GM19467 (cell line): ENCODE data around the gene HS1BP3.
A peak's percentile ranks its signal among the peaks of the same experiment; 100 is the strongest.

Experiments
- ATAC-seq: cut with Tn5 transposase; IDR thresholded peaks from one replicate; pipeline ENCODE4 v1.9.1; 2021; ENCODE audit warnings: mild to moderate bottlenecking, moderate library complexity; ENCODE audit not compliant: unreplicated experiment

Gene HS1BP3

GRCh38 chr2:20604951-20605381, 45.9 kb downstream of the HS1BP3 start:
- no peak for ATAC-seq

GRCh38 chr2:20604401-20604911, 46.4 kb downstream of the HS1BP3 start:
- ATAC-seq: no peak

GRCh38 chr2:20603791-20604190, 47.1 kb downstream of the HS1BP3 start:
- no peak for ATAC-seq

- ATAC-seq: no peak
These were observed 48.1 kb downstream of the HS1BP3 start for GRCh38 chr2:20602803-20603202.

GRCh38 chr2:20600756-20601325, 50.1 kb downstream of the HS1BP3 start:
- no peak for ATAC-seq

- ATAC-seq: no peak
These were observed 50.9 kb downstream of the HS1BP3 start for GRCh38 chr2:20599861-20600461.

- no peak for ATAC-seq
These were observed 51.8 kb downstream of the HS1BP3 start for GRCh38 chr2:20599001-20599600.

GRCh38 chr2:20597860-20598183, 53.1 kb downstream of the HS1BP3 start:
- ATAC-seq: no peak

- no peak for ATAC-seq
These were observed 53.7 kb downstream of the HS1BP3 start for GRCh38 chr2:20596973-20597859.

- no peak for ATAC-seq
These were observed 54.5 kb downstream of the HS1BP3 start for GRCh38 chr2:20596193-20596972.

GRCh38 chr2:20595439-20596192, 55.3 kb downstream of the HS1BP3 start:
- peak; percentile 84 for ATAC-seq

- ATAC-seq: no peak
These were observed 55.9 kb downstream of the HS1BP3 start for GRCh38 chr2:20594957-20595356.

GRCh38 chr2:20594048-20594750, 56.7 kb downstream of the HS1BP3 start:
- no peak for ATAC-seq

GRCh38 chr2:20593072-20594034, 57.5 kb downstream of the HS1BP3 start:
- ATAC-seq: no peak

GRCh38 chr2:20592106-20593071, 58.5 kb downstream of the HS1BP3 start:
- no peak for ATAC-seq

- no peak for ATAC-seq
These were observed 60.0 kb downstream of the HS1BP3 start for GRCh38 chr2:20590704-20591515.
